ENCODE results near the gene ASGR1.

The ASGR1 gene

GRCh38 chr17:7133424-7133823 is 45.7 kb downstream of the ASGR1 start:
- Histone ChIP-seq H2AFZ (ENCODE audit: low read depth, low read length) (no peak overlapping the region), H3K9me3 (ENCODE audit: insufficient read depth, low read length, severe bottlenecking) (no peaks in the 10 kb centered on the region), H3K36me3 (ENCODE audit: insufficient read depth, low read length) (no peaks in the 10 kb centered on the region), H3K4me1 (ENCODE audit: insufficient read depth, low read length) (no peaks in the 10 kb centered on the region), H3K4me3 (ENCODE audit: low read depth in 1 of 2, low read length in 2 of 2) (no peak overlapping the region), H3K27me3 (ENCODE audit: insufficient read depth, low read length, poor library complexity) (peaks cover 15% of the 10 kb centered on the region), H3K27ac (ENCODE audit: low read length) (no peak overlapping the region), H3K79me2 (ENCODE audit: insufficient read depth, low read length) (no peaks in the 10 kb centered on the region), H3K9ac (ENCODE audit: low read depth, low read length) (no peak overlapping the region), H3K4me2 (ENCODE audit: insufficient read depth, low read length) (no peak overlapping the region), H4K20me1 (ENCODE audit: insufficient read depth, low read length) (no peaks in the 10 kb centered on the region)
- ATAC-seq (ENCODE audit: insufficient read depth, low read depth) (no peak), DNase-seq (peak; percentile 16)
- no peak for TF ChIP-seq EZH2 (IDR thresholded peaks at IDR 0.05; ENCODE audit: borderline replicate concordance, low read depth, low read length, severe bottlenecking)
- TF ChIP-seq, protein P1, sequence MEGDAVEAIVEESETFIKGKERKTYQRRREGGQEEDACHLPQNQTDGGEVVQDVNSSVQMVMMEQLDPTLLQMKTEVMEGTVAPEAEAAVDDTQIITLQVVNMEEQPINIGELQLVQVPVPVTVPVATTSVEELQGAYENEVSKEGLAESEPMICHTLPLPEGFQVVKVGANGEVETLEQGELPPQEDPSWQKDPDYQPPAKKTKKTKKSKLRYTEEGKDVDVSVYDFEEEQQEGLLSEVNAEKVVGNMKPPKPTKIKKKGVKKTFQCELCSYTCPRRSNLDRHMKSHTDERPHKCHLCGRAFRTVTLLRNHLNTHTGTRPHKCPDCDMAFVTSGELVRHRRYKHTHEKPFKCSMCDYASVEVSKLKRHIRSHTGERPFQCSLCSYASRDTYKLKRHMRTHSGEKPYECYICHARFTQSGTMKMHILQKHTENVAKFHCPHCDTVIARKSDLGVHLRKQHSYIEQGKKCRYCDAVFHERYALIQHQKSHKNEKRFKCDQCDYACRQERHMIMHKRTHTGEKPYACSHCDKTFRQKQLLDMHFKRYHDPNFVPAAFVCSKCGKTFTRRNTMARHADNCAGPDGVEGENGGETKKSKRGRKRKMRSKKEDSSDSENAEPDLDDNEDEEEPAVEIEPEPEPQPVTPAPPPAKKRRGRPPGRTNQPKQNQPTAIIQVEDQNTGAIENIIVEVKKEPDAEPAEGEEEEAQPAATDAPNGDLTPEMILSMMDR (IDR thresholded peaks at IDR 0.05; ENCODE audit: borderline replicate concordance, extremely low read depth, low read length, poor library complexity, severe bottlenecking): peak; percentile 41

GRCh38 chr17:7132511-7133094 is 46.6 kb downstream of the ASGR1 start:
- no peak for ATAC-seq (ENCODE audit: insufficient read depth, low read depth)
- Histone ChIP-seq H3K27ac (ENCODE audit: low read length) (no peak overlapping the region), H3K4me2 (ENCODE audit: insufficient read depth, low read length) (no peak overlapping the region)

GRCh38 chr17:7131423-7131791 is 47.8 kb downstream of the ASGR1 start:
- Histone ChIP-seq H3K9me3 (ENCODE audit: insufficient read depth, low read length, severe bottlenecking) (no peaks in the 10 kb centered on the region), H4K20me1 (ENCODE audit: insufficient read depth, low read length) (no peaks in the 10 kb centered on the region), H2AFZ (ENCODE audit: low read depth, low read length) (no peak overlapping the region), H3K27me3 (ENCODE audit: insufficient read depth, low read length, poor library complexity) (peaks cover 8% of the 10 kb centered on the region), H3K4me2 (ENCODE audit: insufficient read depth, low read length) (no peak overlapping the region), H3K36me3 (ENCODE audit: insufficient read depth, low read length) (no peaks in the 10 kb centered on the region), H3K79me2 (ENCODE audit: insufficient read depth, low read length) (no peaks in the 10 kb centered on the region), H3K4me3 (ENCODE audit: low read depth in 1 of 2, low read length in 2 of 2) (no peak overlapping the region), H3K27ac (ENCODE audit: low read length) (no peak overlapping the region), H3K4me1 (ENCODE audit: insufficient read depth, low read length) (no peaks in the 10 kb centered on the region), H3K9ac (ENCODE audit: low read depth, low read length) (no peak overlapping the region)
- TF ChIP-seq, protein P1 (IDR thresholded peaks at IDR 0.05; ENCODE audit: borderline replicate concordance, extremely low read depth, low read length, poor library complexity, severe bottlenecking): no peak
- no peak for TF ChIP-seq EZH2 (IDR thresholded peaks at IDR 0.05; ENCODE audit: borderline replicate concordance, low read depth, low read length, severe bottlenecking)
- DNase-seq (no peak), ATAC-seq (ENCODE audit: insufficient read depth, low read depth) (no peak)

More at GRCh38 chr17:7132511-7133094, 46.6 kb downstream of the ASGR1 start:
- no peak for DNase-seq
- no peaks in the 10 kb centered on the region for H3K79me2 ChIP-seq (ENCODE audit: insufficient read depth, low read length)
- H3K4me3 ChIP-seq (ENCODE audit: low read depth in 1 of 2, low read length in 2 of 2): no peak overlapping the region
- no peak overlapping the region for H2AFZ ChIP-seq (ENCODE audit: low read depth, low read length)
- TF ChIP-seq EZH2 (IDR thresholded peaks at IDR 0.05; ENCODE audit: borderline replicate concordance, low read depth, low read length, severe bottlenecking): no peak
- TF ChIP-seq, protein P1 (IDR thresholded peaks at IDR 0.05; ENCODE audit: borderline replicate concordance, extremely low read depth, low read length, poor library complexity, severe bottlenecking): no peak
- no peaks in the 10 kb centered on the region for H3K9me3 ChIP-seq (ENCODE audit: insufficient read depth, low read length, severe bottlenecking)
- no peaks in the 10 kb centered on the region for H3K36me3 ChIP-seq (ENCODE audit: insufficient read depth, low read length)
- no peaks in the 10 kb centered on the region for H3K4me1 ChIP-seq (ENCODE audit: insufficient read depth, low read length)
- no peaks in the 10 kb centered on the region for H4K20me1 ChIP-seq (ENCODE audit: insufficient read depth, low read length)
- H3K27me3 ChIP-seq (ENCODE audit: insufficient read depth, low read length, poor library complexity): peaks cover 15% of the 10 kb centered on the region
- no peak overlapping the region for H3K9ac ChIP-seq (ENCODE audit: low read depth, low read length)

Measured in DND-41 (cell line).